Measurements from ENCODE around the gene AOAH. TPM values are rescaled to one million over a fixed set of nuclear protein-coding genes. Genes with fewer than 3 reads are reported as not detected.

AOAH gene
- total and polyA plus RNA-seq, 9 of the 15 experiments (the other 6 are each of a cell fraction or from before 2014, with no cell fraction given) = not detected

DNA sequence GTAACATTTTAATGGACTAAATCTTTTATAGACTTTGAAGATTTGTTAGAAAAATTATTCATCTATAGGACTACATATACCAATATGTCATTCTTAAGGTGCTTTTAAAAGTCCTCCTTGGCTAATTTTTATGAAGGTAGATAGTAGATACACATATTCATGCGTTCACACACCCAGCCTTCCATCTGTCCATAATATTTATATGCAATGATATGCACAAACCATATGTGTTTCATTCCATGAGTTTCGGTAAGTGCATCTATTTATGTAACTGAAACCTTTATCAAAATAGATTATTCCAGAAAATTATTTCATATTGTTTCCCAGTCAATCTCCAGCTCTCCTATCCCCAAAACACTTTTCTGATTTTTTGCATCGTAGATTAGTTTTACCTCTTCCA lies 233.0 kb downstream of the AOAH start (continued):
- TF ChIP-seq SIN3A (IDR thresholded peaks at IDR 0.05; ENCODE audit: borderline replicate concordance in 2 of 2, control insufficient read depth in 1 of 2, low read depth in 2 of 2, low read length in 2 of 2) (no peak), HDAC3 (IDR thresholded peaks at IDR 0.05; ENCODE audit: borderline replicate concordance, partially characterized antibody) (no peak), PCBP2 (IDR thresholded peaks at IDR 0.05; ENCODE audit: low read depth, low read length, poor library complexity, severe bottlenecking) (no peak), ILF3 (IDR thresholded peaks at IDR 0.05; ENCODE audit: borderline replicate concordance) (no peak)
- TF ChIP-seq, protein P1, sequence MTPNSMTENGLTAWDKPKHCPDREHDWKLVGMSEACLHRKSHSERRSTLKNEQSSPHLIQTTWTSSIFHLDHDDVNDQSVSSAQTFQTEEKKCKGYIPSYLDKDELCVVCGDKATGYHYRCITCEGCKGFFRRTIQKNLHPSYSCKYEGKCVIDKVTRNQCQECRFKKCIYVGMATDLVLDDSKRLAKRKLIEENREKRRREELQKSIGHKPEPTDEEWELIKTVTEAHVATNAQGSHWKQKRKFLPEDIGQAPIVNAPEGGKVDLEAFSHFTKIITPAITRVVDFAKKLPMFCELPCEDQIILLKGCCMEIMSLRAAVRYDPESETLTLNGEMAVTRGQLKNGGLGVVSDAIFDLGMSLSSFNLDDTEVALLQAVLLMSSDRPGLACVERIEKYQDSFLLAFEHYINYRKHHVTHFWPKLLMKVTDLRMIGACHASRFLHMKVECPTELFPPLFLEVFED (CRISPR knock-in tag; conservative IDR thresholded peaks at IDR 0.05) = no peak
- TF ChIP-seq, protein P2, sequence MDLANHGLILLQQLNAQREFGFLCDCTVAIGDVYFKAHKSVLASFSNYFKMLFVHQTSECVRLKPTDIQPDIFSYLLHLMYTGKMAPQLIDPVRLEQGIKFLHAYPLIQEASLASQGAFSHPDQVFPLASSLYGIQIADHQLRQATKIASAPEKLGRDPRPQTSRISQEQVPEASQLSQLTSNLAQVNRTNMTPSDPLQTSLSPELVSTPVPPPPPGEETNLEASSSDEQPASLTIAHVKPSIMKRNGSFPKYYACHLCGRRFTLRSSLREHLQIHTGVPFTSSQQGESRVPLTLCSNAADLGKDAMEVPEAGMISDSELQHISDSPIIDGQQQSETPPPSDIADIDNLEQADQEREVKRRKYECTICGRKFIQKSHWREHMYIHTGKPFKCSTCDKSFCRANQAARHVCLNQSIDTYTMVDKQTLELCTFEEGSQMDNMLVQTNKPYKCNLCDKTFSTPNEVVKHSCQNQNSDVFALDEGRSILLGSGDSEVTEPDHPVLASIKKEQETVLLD (IDR thresholded peaks at IDR 0.05) = no peak

DNA sequence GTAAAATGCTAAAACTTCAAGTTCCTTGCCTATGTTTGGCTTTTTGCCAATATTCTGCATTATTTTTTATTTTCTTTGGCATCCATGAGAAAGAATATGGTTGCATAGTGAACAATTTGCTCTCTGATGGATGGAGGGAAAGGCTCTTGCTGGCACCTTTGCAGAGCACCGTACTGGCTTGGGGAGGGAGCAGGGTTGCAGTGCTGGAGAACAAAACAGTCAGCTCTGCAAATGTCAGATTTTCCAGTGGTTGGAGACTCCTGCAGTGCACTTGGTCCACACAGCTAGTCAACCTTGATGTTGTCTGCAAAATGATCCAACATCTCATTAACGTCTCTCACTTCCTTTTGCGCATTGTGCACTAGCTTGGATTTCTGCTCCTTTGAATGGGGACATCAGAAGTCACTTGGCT lies 233.9 kb downstream of the AOAH start:
- ATAC-seq (no peak), FAIRE-seq (no peak), DNase-seq (ENCODE audit: extremely low read depth in 1 of 4, low spot score in 3 of 4) (no peak)
- no peaks in the 10 kb centered on the region for H3K36me3 ChIP-seq (ENCODE audit: control insufficient read depth, insufficient read depth, low read length)
- WGBS (ENCODE audit: insufficient coverage, low coverage, missing lambda C conversion rate) = 2% methylated on average over 3 of the region's 3 CpGs
- no peak overlapping the region for H3K4me2 ChIP-seq (ENCODE audit: insufficient read depth, low read length)
- intact Hi-C loops (cut with micrococcal nuclease) = no loop called here
- no peaks in the 10 kb centered on the region for H3K79me2 ChIP-seq (ENCODE audit: control insufficient read depth, insufficient read depth, low read length)
- H4K20me1 ChIP-seq (replicated peaks; ENCODE audit: control insufficient read depth, insufficient read depth, low read length) = no peaks in the 10 kb centered on the region
- in situ Hi-C loops (cut with MboI) = no loop called here
- ChIA-PET CTCF (ENCODE audit: low intra/inter-chr PET ratio) (no interaction called here), POLR2A (interaction anchor here (0.6 to 1.7 kb wide), 6 partner anchors 8 to 692 kb away, joined by 3 to 5 read pairs (median 3); no protein-coding TSS in a partner anchor)
- TF ChIP-seq, protein P3, sequence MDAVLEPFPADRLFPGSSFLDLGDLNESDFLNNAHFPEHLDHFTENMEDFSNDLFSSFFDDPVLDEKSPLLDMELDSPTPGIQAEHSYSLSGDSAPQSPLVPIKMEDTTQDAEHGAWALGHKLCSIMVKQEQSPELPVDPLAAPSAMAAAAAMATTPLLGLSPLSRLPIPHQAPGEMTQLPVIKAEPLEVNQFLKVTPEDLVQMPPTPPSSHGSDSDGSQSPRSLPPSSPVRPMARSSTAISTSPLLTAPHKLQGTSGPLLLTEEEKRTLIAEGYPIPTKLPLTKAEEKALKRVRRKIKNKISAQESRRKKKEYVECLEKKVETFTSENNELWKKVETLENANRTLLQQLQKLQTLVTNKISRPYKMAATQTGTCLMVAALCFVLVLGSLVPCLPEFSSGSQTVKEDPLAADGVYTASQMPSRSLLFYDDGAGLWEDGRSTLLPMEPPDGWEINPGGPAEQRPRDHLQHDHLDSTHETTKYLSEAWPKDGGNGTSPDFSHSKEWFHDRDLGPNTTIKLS (IDR thresholded peaks at IDR 0.05; ENCODE audit: borderline replicate concordance, low read depth) = no peak
- TF ChIP-seq, protein P4, sequence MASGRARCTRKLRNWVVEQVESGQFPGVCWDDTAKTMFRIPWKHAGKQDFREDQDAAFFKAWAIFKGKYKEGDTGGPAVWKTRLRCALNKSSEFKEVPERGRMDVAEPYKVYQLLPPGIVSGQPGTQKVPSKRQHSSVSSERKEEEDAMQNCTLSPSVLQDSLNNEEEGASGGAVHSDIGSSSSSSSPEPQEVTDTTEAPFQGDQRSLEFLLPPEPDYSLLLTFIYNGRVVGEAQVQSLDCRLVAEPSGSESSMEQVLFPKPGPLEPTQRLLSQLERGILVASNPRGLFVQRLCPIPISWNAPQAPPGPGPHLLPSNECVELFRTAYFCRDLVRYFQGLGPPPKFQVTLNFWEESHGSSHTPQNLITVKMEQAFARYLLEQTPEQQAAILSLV (tag; IDR thresholded peaks at IDR 0.05) = no peak
- TF ChIP-seq NFIX (CRISPR knock-in tag; IDR thresholded peaks at IDR 0.05; ENCODE audit: low read depth) (peak; percentile 40; the same call in 1 of the 2 replicates), NFIC (IDR thresholded peaks at IDR 0.05) (peak; percentile 87)
- H3K4me1 ChIP-seq (replicated peaks in 1 of 2; ENCODE audit: control insufficient read depth in 2 of 2, insufficient read depth in 2 of 2, low read length in 2 of 2) = no peaks in the 10 kb centered on the region
- H3K9me1 ChIP-seq (ENCODE audit: control insufficient read depth, insufficient read depth, low read length) = no peaks in the 10 kb centered on the region
- no peak overlapping the region for H3K9ac ChIP-seq (ENCODE audit: insufficient read depth in 1 of 2, low read depth in 2 of 2, low read length in 2 of 2)
- H2AFZ ChIP-seq (ENCODE audit: low read depth, low read length) = no peak overlapping the region
- BruUV-seq (replicated peaks) = no TSS peak
- no peak overlapping the region for H3K4me3 ChIP-seq
- no peaks in the 10 kb centered on the region for H3K9me3 ChIP-seq (replicated peaks; ENCODE audit: control insufficient read depth, insufficient read depth, low read depth, low read length)
- H3K27ac ChIP-seq (ENCODE audit: extremely low read depth, low read depth, low read length) = no peak overlapping the region
- 0 out of 5 replicates have a peak, but pooled peaks cover 4 to 6% of the 10 kb centered on the region in 2 experiments for H3K27me3 ChIP-seq (ENCODE audit: control insufficient read depth in 2 of 2, insufficient read depth in 2 of 2, low read length in 2 of 2)
